Measurements from ENCODE around the gene VAV3. TPM values are rescaled to one million over a fixed set of nuclear protein-coding genes. Genes with fewer than 3 reads are reported as not detected.

The VAV3 gene
- total and polyA plus RNA-seq, 12 donors: 1.1 to 8.5 (median 4.1) TPM

DNA sequence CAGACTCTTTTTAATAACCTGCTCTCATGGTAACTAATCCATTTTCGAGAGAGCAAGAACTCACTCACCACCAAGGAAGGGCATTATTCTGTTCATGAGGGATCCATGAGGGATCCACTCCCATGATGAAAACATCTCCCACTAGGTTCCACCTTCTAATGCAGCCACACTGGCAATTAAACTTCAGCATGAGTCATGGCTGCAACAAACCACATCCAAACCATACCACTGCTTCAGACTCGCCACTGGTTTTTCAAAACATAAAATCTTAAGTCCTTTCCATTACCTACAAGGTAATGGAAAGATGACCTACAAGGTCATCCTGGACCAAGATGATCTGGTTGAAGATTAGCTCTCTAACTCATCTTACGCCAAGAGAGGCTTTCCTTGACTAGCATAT is 405.1 kb downstream of the VAV3 start:
- no peak for DNase-seq
- Histone ChIP-seq H3K4me3 (no peak overlapping the region), H3K9me3 (replicated peaks in 1 of 3) (no peaks in the 10 kb centered on the region), H3K4me1 (replicated peaks in 1 of 2) (no peaks in the 10 kb centered on the region), H3K27me3 (no peaks in the 10 kb centered on the region), H3K36me3 (replicated peaks in 1 of 2) (no peaks in the 10 kb centered on the region), H3K27ac (no peak overlapping the region)
- TF ChIP-seq POLR2A (IDR thresholded peaks at IDR 0.05) (no peak), CTCF (IDR thresholded peaks at IDR 0.05) (no peak)
- intact Hi-C loops (cut with DNase I): no loop called here
- WGBS, 4 donors: 74 to 79% (median 77%) methylated on average over 3 of the region's 3 CpGs

GRCh38 chr1:107557095-107557494 is 407.9 kb downstream of the VAV3 start:
- Histone ChIP-seq H3K4me3 (no peak overlapping the region), H3K36me3 (replicated peaks in 1 of 2) (no peaks in the 10 kb centered on the region), H3K9me3 (replicated peaks in 1 of 3) (no peaks in the 10 kb centered on the region), H3K4me1 (replicated peaks in 1 of 2) (no peaks in the 10 kb centered on the region), H3K27me3 (no peaks in the 10 kb centered on the region), H3K27ac (no peak overlapping the region)
- intact Hi-C loops (cut with DNase I): no loop called here
- TF ChIP-seq POLR2A (IDR thresholded peaks at IDR 0.05): no peak
- no peak for TF ChIP-seq CTCF (IDR thresholded peaks at IDR 0.05)
- WGBS, 4 donors: 78 to 92% (median 83%) methylated on average over 2 of the region's 2 CpGs
- no peak for DNase-seq

- H3K9me3 ChIP-seq (replicated peaks in 1 of 3): no peaks in the 10 kb centered on the region
- H3K4me3 ChIP-seq: no peak overlapping the region
Observed at GRCh38 chr1:107555578-107555977, 409.4 kb downstream of the VAV3 start.

GRCh38 chr1:107552781-107553180 is 412.2 kb downstream of the VAV3 start:
- 36 to 66% (median 53%) methylated on average over 1 of the region's 1 CpG for WGBS, 4 donors
- no peak for DNase-seq
- H3K4me1 ChIP-seq (replicated peaks in 1 of 2): no peaks in the 10 kb centered on the region
- H3K4me3 ChIP-seq: no peak overlapping the region
- intact Hi-C loops (cut with DNase I): no loop called here
- TF ChIP-seq POLR2A (IDR thresholded peaks at IDR 0.05) (no peak), CTCF (IDR thresholded peaks at IDR 0.05) (no peak)
- H3K36me3 ChIP-seq (replicated peaks in 1 of 2): no peaks in the 10 kb centered on the region
- no peaks in the 10 kb centered on the region for H3K9me3 ChIP-seq (replicated peaks in 1 of 3)
- no peak overlapping the region for H3K27ac ChIP-seq
- no peaks in the 10 kb centered on the region for H3K27me3 ChIP-seq

More at GRCh38 chr1:107555578-107555977, 409.4 kb downstream of the VAV3 start:
- Histone ChIP-seq H3K4me1 (replicated peaks in 1 of 2) (no peaks in the 10 kb centered on the region), H3K36me3 (replicated peaks in 1 of 2) (no peaks in the 10 kb centered on the region), H3K27me3 (no peaks in the 10 kb centered on the region), H3K27ac (no peak overlapping the region)
- intact Hi-C loops (cut with DNase I): no loop called here
- TF ChIP-seq CTCF (IDR thresholded peaks at IDR 0.05) (no peak), POLR2A (IDR thresholded peaks at IDR 0.05) (no peak)
- DNase-seq: peak in 1 of 7 donors; percentile 53

Measured in adrenal gland (tissue), 12 donors.